Left lung (tissue), 10 donors: Measurements from ENCODE around the gene FLRT2. TPM values are rescaled to one million over a fixed set of nuclear protein-coding genes. Genes with fewer than 3 reads are reported as not detected.

Experiments used
- ATAC-seq: fragments of 200-7000 bp; cut with Tn5 transposase; one replicate; pipeline ENCODE4 v1.9.1; 2020; ENCODE audit warnings: moderate library complexity
- DNase-seq, 4 donors: peaks; one replicate each; pipeline ENCODE4 v3.0.0-alpha.2; 2013 to 2020
- H3K27ac ChIP-seq, 2 donors: fragments of 200-600 bp; sonication (generic) in 1 of 2; one replicate each; pipeline versions ENCODE4 v1.5.0 to v1.8.0; 2020 to 2021
- H3K27me3 ChIP-seq, 2 donors: fragments of 200-600 bp; sonication (generic) in 1 of 2; one replicate each; pipeline versions ENCODE4 v1.5.0 to v1.8.0; 2020 to 2021
- H3K36me3 ChIP-seq, 2 donors: fragments of 200-600 bp; sonication (generic) in 1 of 2; one replicate each; pipeline versions ENCODE4 v1.5.0 to v1.8.0; 2020 to 2021
- H3K4me1 ChIP-seq, 2 donors: fragments of 200-600 bp; one replicate each; pipeline ENCODE4 v1.8.0; 2021
- H3K4me3 ChIP-seq, 2 donors: fragments of 200-600 bp; sonication (generic) in 1 of 2; one replicate each; pipeline versions ENCODE4 v1.5.0 to v1.8.0; 2020 to 2021; ENCODE audit warnings: mild to moderate bottlenecking in 1 of 2
- H3K9me3 ChIP-seq, 2 donors: fragments of 200-600 bp; sonication (generic) in 1 of 2; one replicate each; pipeline versions ENCODE4 v1.5.0 to v1.8.0; 2020 to 2021
- CTCF ChIP-seq, 2 donors: fragments of 200-600 bp; sonication (generic) in 1 of 2; IDR thresholded peaks; one replicate each; pipeline versions ENCODE4 v1.5.0 to v1.8.0; 2021; ENCODE audit warnings: antibody characterized with exemption in 2 of 2
- intact Hi-C, 2 donors: fragments of 100-400 bp; cut with DNase I; formaldehyde crosslinking; loops; one replicate each; pipeline versions ENCODE4 v1.11.2 to v1.14.2; 2022
- polyA plus RNA-seq, 6 donors: library from polyadenylated mRNA; unstranded; fragments of 120-200 nt; gene quantifications; one replicate each; pipeline ENCODE4 v1.2.1, GENCODE V29; 2013; ENCODE audit not compliant: insufficient read length in 6 of 6
- total RNA-seq, 2 donors: library from RNA; stranded (reverse); fragmentation: NEBNext Ultra II Directional; extraction: Animal tissue kit (Norgen Biotek cat#: 25700); gene quantifications; one replicate each; pipeline ENCODE4 v1.2.1, GENCODE V29; 2021
- donor health status: DM: no; HTN: yes; CAD: no.
- donor health status: DM: no; HTN: no; CAD: no.

The FLRT2 gene
- total and polyA plus RNA-seq, 8 donors: 19.1 to 51.3 (median 35.3) TPM

GRCh38 chr14:85601690-85602089 is 71.7 kb downstream of the FLRT2 start:
- H3K4me1 ChIP-seq: no peaks in the 10 kb centered on the region
- ATAC-seq (no peak), DNase-seq (no peak)
- intact Hi-C loops: no loop called here
- H3K27me3 ChIP-seq: no peaks in the 10 kb centered on the region
- no peak for TF ChIP-seq CTCF (IDR thresholded peaks at IDR 0.05)
- H3K36me3 ChIP-seq: no peaks in the 10 kb centered on the region
- no peak overlapping the region for H3K27ac ChIP-seq
- H3K9me3 ChIP-seq: no peaks in the 10 kb centered on the region
- no peak overlapping the region for H3K4me3 ChIP-seq

DNA sequence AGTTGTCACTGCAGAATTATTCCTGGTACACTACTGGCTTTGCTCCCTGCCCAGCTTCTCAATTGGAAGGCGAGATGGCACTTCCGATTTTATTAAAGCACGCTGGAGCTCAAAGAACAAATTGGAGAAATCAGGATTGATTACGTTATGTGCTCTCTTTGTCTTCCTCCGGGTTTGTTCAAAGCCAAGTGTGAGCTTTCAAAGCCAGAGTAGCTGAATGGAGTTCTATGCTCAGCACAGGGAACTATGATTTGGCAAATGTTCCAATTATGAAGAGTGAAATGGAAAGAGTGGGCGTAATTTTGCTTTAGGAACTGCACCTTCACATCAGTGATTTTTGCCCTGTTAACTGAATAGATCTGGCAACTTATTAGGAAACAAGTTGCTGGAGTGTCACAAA is 72.4 kb downstream of the FLRT2 start:
- TF ChIP-seq CTCF (IDR thresholded peaks at IDR 0.05): no peak
- no peaks in the 10 kb centered on the region for H3K27me3 ChIP-seq
- H3K9me3 ChIP-seq: no peaks in the 10 kb centered on the region
- ATAC-seq (no peak), DNase-seq (no peak)
- intact Hi-C loops: no loop called here
- no peak overlapping the region for H3K27ac ChIP-seq
- no peak overlapping the region for H3K4me3 ChIP-seq
- H3K4me1 ChIP-seq: no peaks in the 10 kb centered on the region
- no peaks in the 10 kb centered on the region for H3K36me3 ChIP-seq

GRCh38 chr14:85604021-85604420 is 74.1 kb downstream of the FLRT2 start:
- Histone ChIP-seq H3K27me3 (no peaks in the 10 kb centered on the region), H3K4me1 (no peaks in the 10 kb centered on the region), H3K36me3 (no peaks in the 10 kb centered on the region), H3K9me3 (no peaks in the 10 kb centered on the region), H3K27ac (no peak overlapping the region), H3K4me3 (no peak overlapping the region)
- ATAC-seq (no peak), DNase-seq (no peak)
- TF ChIP-seq CTCF (IDR thresholded peaks at IDR 0.05): no peak
- intact Hi-C loops: no loop called here

DNA sequence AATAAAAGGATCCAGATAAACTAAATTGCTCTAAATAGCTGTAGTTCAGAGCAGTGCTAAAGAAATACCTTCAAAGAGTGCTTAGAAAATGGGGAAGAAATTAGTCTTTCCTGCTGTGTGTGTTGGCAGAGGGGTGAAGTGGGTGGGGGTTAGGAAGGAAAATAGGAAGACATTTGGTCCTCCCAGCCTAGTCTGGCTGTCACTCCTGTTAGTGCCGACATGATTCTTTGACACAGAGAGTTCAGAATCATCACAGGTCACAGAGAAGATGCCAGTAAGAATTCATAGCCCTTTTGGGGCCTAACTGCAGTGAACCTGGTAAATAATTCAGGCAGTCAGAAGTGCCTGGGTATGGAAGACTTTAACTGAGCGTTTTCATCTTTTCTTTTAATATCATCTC is 74.8 kb downstream of the FLRT2 start:
- Histone ChIP-seq H3K9me3 (no peaks in the 10 kb centered on the region), H3K4me3 (no peak overlapping the region), H3K4me1 (no peaks in the 10 kb centered on the region), H3K27me3 (no peaks in the 10 kb centered on the region), H3K27ac (no peak overlapping the region), H3K36me3 (no peaks in the 10 kb centered on the region)
- intact Hi-C loops: no loop called here
- ATAC-seq: no peak
- DNase-seq: no peak
- TF ChIP-seq CTCF (IDR thresholded peaks at IDR 0.05): no peak

DNA sequence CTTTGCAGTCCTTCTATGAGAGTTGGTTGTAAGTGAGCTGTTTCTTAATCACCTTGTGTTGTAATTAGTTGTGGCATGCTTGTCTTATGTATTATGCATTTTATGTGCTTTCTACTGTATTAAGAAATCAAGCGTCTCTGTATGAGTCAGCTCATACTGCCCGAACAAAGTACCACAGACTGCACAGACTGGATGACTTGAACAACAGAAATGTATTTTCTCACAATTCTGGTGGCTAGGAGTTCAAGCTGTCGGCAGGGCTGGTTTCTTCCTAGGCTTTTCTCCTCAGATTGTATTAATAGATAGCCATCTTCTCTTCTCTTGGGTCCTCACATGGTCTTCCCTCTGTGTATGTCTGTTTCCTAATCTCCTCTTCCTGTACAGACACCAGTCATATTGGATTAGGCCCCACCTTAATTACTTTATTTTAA is 77.7 kb downstream of the FLRT2 start:
- DNase-seq: no peak
- no peaks in the 10 kb centered on the region for H3K9me3 ChIP-seq
- ATAC-seq: peak; percentile 88
- H3K36me3 ChIP-seq: no peaks in the 10 kb centered on the region
- intact Hi-C loops: no loop called here
- H3K27ac ChIP-seq: peak overlapping the region; percentile 53 to 57
- H3K4me1 ChIP-seq: no peaks in the 10 kb centered on the region
- H3K27me3 ChIP-seq: no peaks in the 10 kb centered on the region
- H3K4me3 ChIP-seq: no peak overlapping the region
- no peak for TF ChIP-seq CTCF (IDR thresholded peaks at IDR 0.05)
